ENCODE measurements around the gene MIPEP.

Gene MIPEP

GRCh38 chr13:23868521-23868920, 20.7 kb downstream of the MIPEP start:
- Histone ChIP-seq H3K79me1 (ENCODE audit: low read length) (no peaks in the 10 kb centered on the region), H2BK12ac (ENCODE audit: low read length) (no peak overlapping the region), H4K12ac (ENCODE audit: low read depth, low read length) (no peak overlapping the region), H3K4me1 (ENCODE audit: control insufficient read depth in 1 of 2, insufficient read depth in 2 of 2, low read length in 2 of 2) (peaks cover 3 to 7% of the 10 kb centered on the region in 2 experiments), H3K14ac (ENCODE audit: low read length) (no peak overlapping the region), H3K27me3 (ENCODE audit: insufficient read depth, low read length) (no peaks in the 10 kb centered on the region), H3K23ac (ENCODE audit: low read length) (no peak overlapping the region), H2AK5ac (ENCODE audit: low read length) (no peak overlapping the region), H2AFZ (ENCODE audit: insufficient read depth, low read length, poor library complexity) (no peak overlapping the region), H3K18ac (ENCODE audit: low read length) (no peak overlapping the region), H3K36me3 (ENCODE audit: control insufficient read depth in 1 of 2, insufficient read depth in 2 of 2, low read length in 2 of 2) (peaks cover 0 to 1% of the 10 kb centered on the region in 2 experiments), H3K4me2 (ENCODE audit: low read length) (no peak overlapping the region), H2BK5ac (ENCODE audit: low read depth, low read length, poor library complexity) (no peak overlapping the region), H3K4me3 (ENCODE audit: low read depth, low read length) (no peak overlapping the region), H3K27ac (ENCODE audit: low read depth, low read length) (no peak overlapping the region), H3K79me2 (ENCODE audit: control insufficient read depth, insufficient read depth, low read length, poor library complexity) (no peaks in the 10 kb centered on the region), H2BK120ac (ENCODE audit: insufficient read depth, low read length, poor library complexity) (no peak overlapping the region), H3K4ac (ENCODE audit: low read depth, low read length) (no peak overlapping the region), H4K91ac (ENCODE audit: low read depth, low read length) (no peak overlapping the region), H3K9me3 (ENCODE audit: insufficient read depth, low read depth, low read length) (no peaks in the 10 kb centered on the region), H4K8ac (ENCODE audit: low read depth, low read length) (no peak overlapping the region), H3K9ac (ENCODE audit: low read length) (no peak overlapping the region)
- no CpG with 5 or more reads among the region's 5 CpGs for WGBS (ENCODE audit: extremely low coverage, insufficient coverage, insufficient read length)
- no peak for DNase-seq

- Histone ChIP-seq H4K8ac (ENCODE audit: low read depth, low read length) (no peak overlapping the region), H2BK120ac (ENCODE audit: insufficient read depth, low read length, poor library complexity) (no peak overlapping the region), H3K9ac (ENCODE audit: low read length) (no peak overlapping the region), H4K91ac (ENCODE audit: low read depth, low read length) (no peak overlapping the region), H2BK5ac (ENCODE audit: low read depth, low read length, poor library complexity) (no peak overlapping the region), H3K4me1 (ENCODE audit: control insufficient read depth in 1 of 2, insufficient read depth in 2 of 2, low read length in 2 of 2) (peaks cover 3 to 7% of the 10 kb centered on the region in 2 experiments), H3K23ac (ENCODE audit: low read length) (no peak overlapping the region), H3K4me3 (ENCODE audit: low read depth, low read length) (no peak overlapping the region), H3K27ac (ENCODE audit: low read depth, low read length) (no peak overlapping the region), H2AFZ (ENCODE audit: insufficient read depth, low read length, poor library complexity) (no peak overlapping the region), H3K14ac (ENCODE audit: low read length) (no peak overlapping the region), H3K36me3 (ENCODE audit: control insufficient read depth in 1 of 2, insufficient read depth in 2 of 2, low read length in 2 of 2) (peaks cover 0 to 1% of the 10 kb centered on the region in 2 experiments), H2BK12ac (ENCODE audit: low read length) (no peak overlapping the region), H3K18ac (ENCODE audit: low read length) (no peak overlapping the region), H2AK5ac (ENCODE audit: low read length) (no peak overlapping the region), H3K27me3 (ENCODE audit: insufficient read depth, low read length) (no peaks in the 10 kb centered on the region), H3K4ac (ENCODE audit: low read depth, low read length) (no peak overlapping the region), H4K12ac (ENCODE audit: low read depth, low read length) (no peak overlapping the region), H3K4me2 (ENCODE audit: low read length) (no peak overlapping the region), H3K9me3 (ENCODE audit: insufficient read depth, low read depth, low read length) (no peaks in the 10 kb centered on the region), H3K79me1 (ENCODE audit: low read length) (no peaks in the 10 kb centered on the region), H3K79me2 (ENCODE audit: control insufficient read depth, insufficient read depth, low read length, poor library complexity) (no peaks in the 10 kb centered on the region)
- no peak for DNase-seq
- no CpG with 5 or more reads among the region's 8 CpGs for WGBS (ENCODE audit: extremely low coverage, insufficient coverage, insufficient read length)
These were observed 22.1 kb downstream of the MIPEP start for GRCh38 chr13:23867027-23867491.

GRCh38 chr13:23866420-23867026, 22.7 kb downstream of the MIPEP start:
- no peak for DNase-seq
- no peak overlapping the region for H3K27ac ChIP-seq (ENCODE audit: low read depth, low read length)
- no peak overlapping the region for H4K91ac ChIP-seq (ENCODE audit: low read depth, low read length)
- no peak overlapping the region for H2BK12ac ChIP-seq (ENCODE audit: low read length)
- H3K4me3 ChIP-seq (ENCODE audit: low read depth, low read length) = no peak overlapping the region
- H3K9ac ChIP-seq (ENCODE audit: low read length) = no peak overlapping the region
- H3K79me1 ChIP-seq (ENCODE audit: low read length) = no peaks in the 10 kb centered on the region
- peaks cover 3 to 7% of the 10 kb centered on the region in 2 experiments for H3K4me1 ChIP-seq (ENCODE audit: control insufficient read depth in 1 of 2, insufficient read depth in 2 of 2, low read length in 2 of 2)
- no peak overlapping the region for H3K14ac ChIP-seq (ENCODE audit: low read length)
- no peak overlapping the region for H3K4ac ChIP-seq (ENCODE audit: low read depth, low read length)
- no peaks in the 10 kb centered on the region for H3K79me2 ChIP-seq (ENCODE audit: control insufficient read depth, insufficient read depth, low read length, poor library complexity)
- peaks cover 0 to 1% of the 10 kb centered on the region in 2 experiments for H3K36me3 ChIP-seq (ENCODE audit: control insufficient read depth in 1 of 2, insufficient read depth in 2 of 2, low read length in 2 of 2)
- H3K23ac ChIP-seq (ENCODE audit: low read length) = no peak overlapping the region
- H2BK120ac ChIP-seq (ENCODE audit: insufficient read depth, low read length, poor library complexity) = no peak overlapping the region
- no peak overlapping the region for H2BK5ac ChIP-seq (ENCODE audit: low read depth, low read length, poor library complexity)
- WGBS (ENCODE audit: extremely low coverage, insufficient coverage, insufficient read length) = no CpG with 5 or more reads among the region's 9 CpGs
- no peak overlapping the region for H2AFZ ChIP-seq (ENCODE audit: insufficient read depth, low read length, poor library complexity)
- H3K18ac ChIP-seq (ENCODE audit: low read length) = no peak overlapping the region
- H3K4me2 ChIP-seq (ENCODE audit: low read length) = no peak overlapping the region
- H4K8ac ChIP-seq (ENCODE audit: low read depth, low read length) = no peak overlapping the region
- no peaks in the 10 kb centered on the region for H3K27me3 ChIP-seq (ENCODE audit: insufficient read depth, low read length)
- H2AK5ac ChIP-seq (ENCODE audit: low read length) = no peak overlapping the region
- H4K12ac ChIP-seq (ENCODE audit: low read depth, low read length) = no peak overlapping the region
- H3K9me3 ChIP-seq (ENCODE audit: insufficient read depth, low read depth, low read length) = no peaks in the 10 kb centered on the region

- Histone ChIP-seq H2BK5ac (ENCODE audit: low read depth, low read length, poor library complexity) (no peak overlapping the region), H3K27ac (ENCODE audit: low read depth, low read length) (no peak overlapping the region), H2AFZ (ENCODE audit: insufficient read depth, low read length, poor library complexity) (no peak overlapping the region), H2AK5ac (ENCODE audit: low read length) (no peak overlapping the region), H3K4me3 (ENCODE audit: low read depth, low read length) (no peak overlapping the region), H3K4me2 (ENCODE audit: low read length) (no peak overlapping the region), H3K4me1 (ENCODE audit: control insufficient read depth in 1 of 2, insufficient read depth in 2 of 2, low read length in 2 of 2) (peaks cover 3 to 7% of the 10 kb centered on the region in 2 experiments), H4K91ac (ENCODE audit: low read depth, low read length) (no peak overlapping the region), H3K79me2 (ENCODE audit: control insufficient read depth, insufficient read depth, low read length, poor library complexity) (no peaks in the 10 kb centered on the region), H3K4ac (ENCODE audit: low read depth, low read length) (no peak overlapping the region), H3K36me3 (ENCODE audit: control insufficient read depth in 1 of 2, insufficient read depth in 2 of 2, low read length in 2 of 2) (peaks cover 0 to 1% of the 10 kb centered on the region in 2 experiments), H2BK120ac (ENCODE audit: insufficient read depth, low read length, poor library complexity) (no peak overlapping the region), H3K9me3 (ENCODE audit: insufficient read depth, low read depth, low read length) (no peaks in the 10 kb centered on the region), H2BK12ac (ENCODE audit: low read length) (no peak overlapping the region), H3K23ac (ENCODE audit: low read length) (no peak overlapping the region), H4K12ac (ENCODE audit: low read depth, low read length) (no peak overlapping the region), H3K18ac (ENCODE audit: low read length) (no peak overlapping the region), H3K79me1 (ENCODE audit: low read length) (no peaks in the 10 kb centered on the region), H4K8ac (ENCODE audit: low read depth, low read length) (no peak overlapping the region), H3K9ac (ENCODE audit: low read length) (no peak overlapping the region), H3K14ac (ENCODE audit: low read length) (no peak overlapping the region), H3K27me3 (ENCODE audit: insufficient read depth, low read length) (no peaks in the 10 kb centered on the region)
- WGBS (ENCODE audit: extremely low coverage, insufficient coverage, insufficient read length) = no CpG with 5 or more reads among the region's 7 CpGs
- no peak for DNase-seq
These were observed 23.3 kb downstream of the MIPEP start for GRCh38 chr13:23865906-23866305.

Data from trophoblast cell (in vitro differentiated cells and primary cell).